A673 (cell line): ENCODE data around the gene IKZF2. TPM values are rescaled to one million over a fixed set of nuclear protein-coding genes. Genes with fewer than 3 reads are reported as not detected.

Experiments
- BruUV-seq: library from RNA; stranded (reverse); fragments of 400-500 nt; replicated peaks from 2 replicates; lab custom pipeline; 2021; lab: Mats Ljungman, UMichigan
- CTCF ChIA-PET: fragments of 300-600 bp; sonication (Branson Sonifier 250); formaldehyde crosslinking; loops from one replicate; lab custom pipeline; 2022; ENCODE audit warnings: antibody characterized with exemption; lab: Charles Lee
- POLR2A ChIA-PET: fragments of 300-600 bp; sonication (Branson Sonifier 250); formaldehyde crosslinking; loops from one replicate; lab custom pipeline; 2022; ENCODE audit warnings: antibody characterized with exemption; ENCODE audit not compliant: low non-redundant PET; lab: Charles Lee
- DNase-seq: peaks from one replicate; pipeline ENCODE4 v3.0.0-alpha.2; 2015; ENCODE audit warnings: low spot score
- H3K27ac ChIP-seq: fragments of 200-600 bp; sonication (generic); 2 replicates; pipeline ENCODE4 v1.5.1; 2016; ENCODE audit warnings: mixed run types, low read depth, mild to moderate bottlenecking, mixed read lengths, antibody characterized with exemption, low read length; ENCODE audit not compliant: poor library complexity, severe bottlenecking
- H3K27me3 ChIP-seq: fragments of 200-600 bp; sonication (generic); replicated peaks from 2 replicates; pipeline ENCODE4 v1.6.1; 2017; ENCODE audit warnings: mixed run types, low read depth, mild to moderate bottlenecking, mixed read lengths, antibody characterized with exemption, low read length; ENCODE audit not compliant: insufficient read depth, poor library complexity
- H3K36me3 ChIP-seq: fragments of 200-600 bp; sonication (generic); 2 replicates; pipeline ENCODE4 v1.6.1; 2016; ENCODE audit warnings: mixed run types, mild to moderate bottlenecking, mixed read lengths, antibody characterized with exemption, low read length; ENCODE audit not compliant: insufficient read depth, poor library complexity, severe bottlenecking
- H3K4me1 ChIP-seq: fragments of 200-600 bp; sonication (generic); 2 replicates; pipeline ENCODE4 v1.6.1; 2017; ENCODE audit warnings: mixed run types, mild to moderate bottlenecking, mixed read lengths, antibody characterized with exemption, low read length; ENCODE audit not compliant: insufficient read depth, poor library complexity, severe bottlenecking
- H3K4me3 ChIP-seq: fragments of 200-600 bp; sonication (generic); 2 replicates; pipeline ENCODE4 v1.5.1; 2016; ENCODE audit warnings: low read depth, mixed run types, mild to moderate bottlenecking, mixed read lengths, low read length; ENCODE audit not compliant: poor library complexity, severe bottlenecking
- H3K9me3 ChIP-seq: fragments of 200-600 bp; sonication (generic); 2 replicates; pipeline ENCODE4 v1.6.1; 2016; ENCODE audit warnings: mixed run types, low read depth, mild to moderate bottlenecking, mixed read lengths, antibody characterized with exemption, low read length; ENCODE audit not compliant: poor library complexity, severe bottlenecking
- EZH2 ChIP-seq: fragments of 200-600 bp; sonication (generic); IDR thresholded peaks from 2 replicates; pipeline ENCODE4 v1.6.1; 2017; ENCODE audit warnings: borderline replicate concordance, low read depth, mild to moderate bottlenecking, mixed read lengths, antibody characterized with exemption, low read length; ENCODE audit not compliant: poor library complexity, severe bottlenecking
- intact Hi-C: fragments of 100-400 bp; cut with micrococcal nuclease; formaldehyde crosslinking; loops from one replicate; pipeline ENCODE4 v1.10.0; 2022; ENCODE audit not compliant: unreplicated experiment
- total RNA-seq: library from RNA; stranded (reverse); gene quantifications from 2 replicates; pipeline ENCODE4 v1.2.3, GENCODE V29; 2021
- TF ChIP-seq, protein P1 (sequence below): fragments of 300-800, 200-600 bp; sonication (generic); conservative IDR thresholded peaks from 2 replicates; pipeline ENCODE4 v1.5.1; 2017; ENCODE audit warnings: low read depth, mild to moderate bottlenecking, antibody characterized with exemption, low read length, moderate library complexity, mixed read lengths

IKZF2 gene
- total RNA-seq, 1 experiment from 2014 or later, result 68.6 TPM

DNA sequence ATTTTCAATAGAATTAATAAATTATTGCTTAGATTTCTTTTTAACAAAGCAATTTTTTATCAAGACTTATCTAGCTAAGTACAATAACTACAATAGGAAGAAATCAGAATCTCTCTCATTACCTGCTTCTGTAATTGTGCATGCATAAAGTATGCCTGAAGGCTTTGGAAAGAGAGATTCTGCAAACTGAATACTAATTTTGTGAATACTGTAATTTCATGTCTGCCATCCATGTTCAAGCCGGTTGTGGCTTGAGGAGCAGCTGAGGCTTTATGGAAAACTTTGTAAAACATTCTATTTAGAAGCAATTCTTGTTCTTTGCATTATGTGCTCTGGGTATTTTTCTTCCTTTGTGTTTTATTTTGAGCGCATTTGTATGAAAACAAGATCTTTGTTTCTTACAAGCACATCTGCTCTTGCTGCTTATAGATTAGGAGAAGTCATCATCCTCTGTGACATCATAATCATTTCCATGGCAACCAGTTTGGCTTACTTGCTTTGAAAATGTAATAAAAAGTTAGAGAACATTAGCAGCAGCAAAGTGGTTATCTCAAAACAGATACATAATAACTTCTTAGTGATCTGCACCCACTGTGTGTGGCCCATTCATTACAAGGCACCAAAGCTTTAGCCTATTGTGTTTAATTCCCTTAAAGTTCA, 16.0 kb upstream of the IKZF2 start:
- Histone ChIP-seq H3K4me3 (no peak overlapping the region), H3K4me1 (no peaks in the 10 kb centered on the region), H3K9me3 (no peaks in the 10 kb centered on the region), H3K36me3 (no peaks in the 10 kb centered on the region), H3K27me3 (no peaks in the 10 kb centered on the region), H3K27ac (no peak overlapping the region)
- ChIA-PET CTCF (no interaction called here), POLR2A (no interaction called here)
- BruUV-seq, result no TSS peak
- intact Hi-C loops, result no loop called here
- TF ChIP-seq EZH2, result no peak
- TF ChIP-seq, protein P1, sequence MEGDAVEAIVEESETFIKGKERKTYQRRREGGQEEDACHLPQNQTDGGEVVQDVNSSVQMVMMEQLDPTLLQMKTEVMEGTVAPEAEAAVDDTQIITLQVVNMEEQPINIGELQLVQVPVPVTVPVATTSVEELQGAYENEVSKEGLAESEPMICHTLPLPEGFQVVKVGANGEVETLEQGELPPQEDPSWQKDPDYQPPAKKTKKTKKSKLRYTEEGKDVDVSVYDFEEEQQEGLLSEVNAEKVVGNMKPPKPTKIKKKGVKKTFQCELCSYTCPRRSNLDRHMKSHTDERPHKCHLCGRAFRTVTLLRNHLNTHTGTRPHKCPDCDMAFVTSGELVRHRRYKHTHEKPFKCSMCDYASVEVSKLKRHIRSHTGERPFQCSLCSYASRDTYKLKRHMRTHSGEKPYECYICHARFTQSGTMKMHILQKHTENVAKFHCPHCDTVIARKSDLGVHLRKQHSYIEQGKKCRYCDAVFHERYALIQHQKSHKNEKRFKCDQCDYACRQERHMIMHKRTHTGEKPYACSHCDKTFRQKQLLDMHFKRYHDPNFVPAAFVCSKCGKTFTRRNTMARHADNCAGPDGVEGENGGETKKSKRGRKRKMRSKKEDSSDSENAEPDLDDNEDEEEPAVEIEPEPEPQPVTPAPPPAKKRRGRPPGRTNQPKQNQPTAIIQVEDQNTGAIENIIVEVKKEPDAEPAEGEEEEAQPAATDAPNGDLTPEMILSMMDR, result no peak
- no peak for DNase-seq

DNA sequence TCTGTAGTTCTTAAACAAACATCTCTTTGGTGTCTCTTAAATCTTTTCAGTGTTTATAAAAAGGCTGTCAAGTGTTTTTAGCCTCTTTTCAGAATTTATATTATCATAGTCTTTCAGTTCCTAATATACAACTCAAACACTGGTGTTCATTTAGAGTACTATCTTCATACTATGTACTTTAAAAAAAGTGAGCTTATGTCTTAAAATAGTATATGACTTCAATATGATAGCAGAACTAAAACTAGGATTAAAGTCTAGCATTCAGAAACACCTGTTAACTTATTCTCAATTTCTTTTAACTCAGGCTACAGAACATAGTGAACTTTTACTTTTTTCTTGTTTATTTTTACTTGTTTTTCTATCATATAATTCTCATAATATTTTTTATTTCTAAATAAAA, 14.7 kb upstream of the IKZF2 start:
- no peak overlapping the region for H3K4me3 ChIP-seq
- no TSS peak for BruUV-seq
- TF ChIP-seq, protein P1, result no peak
- no peak for TF ChIP-seq EZH2
- CTCF ChIA-PET, result no interaction called here
- H3K27me3 ChIP-seq, result no peaks in the 10 kb centered on the region
- H3K4me1 ChIP-seq, result peaks cover 8% of the 10 kb centered on the region
- H3K27ac ChIP-seq, result no peak overlapping the region
- DNase-seq, result no peak
- POLR2A ChIA-PET, result interaction anchor here (0.6 kb wide), 1 partner anchor 547 kb away, joined by 4 read pairs; no protein-coding TSS in a partner anchor
- intact Hi-C loops, result no loop called here
- no peaks in the 10 kb centered on the region for H3K9me3 ChIP-seq
- H3K36me3 ChIP-seq, result no peaks in the 10 kb centered on the region

DNA sequence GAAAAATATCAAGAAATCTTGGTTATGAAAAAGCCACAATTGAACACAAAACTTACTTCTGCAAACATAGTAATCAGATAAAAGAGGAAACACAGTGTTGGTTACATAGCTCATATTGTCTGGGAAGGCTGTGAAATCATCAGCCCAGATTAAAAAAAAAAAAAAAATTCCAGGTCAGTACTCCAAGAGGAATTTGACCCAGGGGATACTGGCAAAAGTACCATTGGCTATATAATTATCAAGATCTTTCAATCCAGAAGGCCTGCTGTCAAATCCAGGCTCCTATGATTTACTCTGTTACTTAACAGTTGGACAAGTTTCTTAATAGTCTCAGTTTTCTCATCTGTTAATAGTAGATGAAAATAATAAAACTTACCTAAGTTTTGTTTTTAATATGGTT, 12.9 kb upstream of the IKZF2 start:
- CTCF ChIA-PET, result no interaction called here
- intact Hi-C loops, result no loop called here
- Histone ChIP-seq H3K36me3 (no peaks in the 10 kb centered on the region), H3K4me3 (no peak overlapping the region), H3K27me3 (no peaks in the 10 kb centered on the region), H3K9me3 (no peaks in the 10 kb centered on the region), H3K27ac (no peak overlapping the region), H3K4me1 (peaks cover 14% of the 10 kb centered on the region)
- POLR2A ChIA-PET, result no interaction called here
- BruUV-seq, result no TSS peak
- no peak for DNase-seq
- TF ChIP-seq, protein P1, result no peak
- no peak for TF ChIP-seq EZH2
